Measurements from ENCODE around the gene RIN1. TPM values are rescaled to one million over a fixed set of nuclear protein-coding genes. Genes with fewer than 3 reads are reported as not detected.
"Not testable (repeated sequence)": the region's sequence is repeated elsewhere in the genome, so short reads cannot be mapped to it uniquely, and the experiment has no call there.

RIN1 gene
- total RNA-seq, 1 donor, result 4.8 TPM

GRCh38 chr11:66331542-66332370 lies 4.5 kb downstream of the RIN1 start:
- Histone ChIP-seq H3K4me3 (ENCODE audit: low read length) (no peak overlapping the region), H3K27me3 (ENCODE audit: insufficient read depth, low read length) (no peaks in the 10 kb centered on the region), H3K4me1 (ENCODE audit: insufficient read depth, low read length) (peaks cover 46% of the 10 kb centered on the region), H3K9me3 (ENCODE audit: low read depth, low read length) (no peaks in the 10 kb centered on the region)

GRCh38 chr11:66330931-66331330 lies 5.3 kb downstream of the RIN1 start:
- Histone ChIP-seq H3K9me3 (ENCODE audit: low read depth, low read length) (no peaks in the 10 kb centered on the region), H3K4me3 (ENCODE audit: low read length) (no peak overlapping the region), H3K4me1 (ENCODE audit: insufficient read depth, low read length) (peaks cover 44% of the 10 kb centered on the region), H3K27me3 (ENCODE audit: insufficient read depth, low read length) (no peaks in the 10 kb centered on the region)

- H3K9me3 ChIP-seq (ENCODE audit: low read depth, low read length), result no peaks in the 10 kb centered on the region
- H3K4me1 ChIP-seq (ENCODE audit: insufficient read depth, low read length), result peaks cover 33% of the 10 kb centered on the region
- H3K27me3 ChIP-seq (ENCODE audit: insufficient read depth, low read length), result no peaks in the 10 kb centered on the region
- no peak overlapping the region for H3K4me3 ChIP-seq (ENCODE audit: low read length)
Observed at GRCh38 chr11:66329165-66329673, 7.0 kb downstream of the RIN1 start.

GRCh38 chr11:66328302-66329144 lies 7.7 kb downstream of the RIN1 start:
- H3K9me3 ChIP-seq (ENCODE audit: low read depth, low read length), result no peaks in the 10 kb centered on the region
- no peaks in the 10 kb centered on the region for H3K27me3 ChIP-seq (ENCODE audit: insufficient read depth, low read length)
- no peak overlapping the region for H3K4me3 ChIP-seq (ENCODE audit: low read length)
- H3K4me1 ChIP-seq (ENCODE audit: insufficient read depth, low read length), result peaks cover 33% of the 10 kb centered on the region

- Histone ChIP-seq H3K4me3 (ENCODE audit: low read length) (no peak overlapping the region), H3K9me3 (ENCODE audit: low read depth, low read length) (no peaks in the 10 kb centered on the region), H3K27me3 (ENCODE audit: insufficient read depth, low read length) (no peaks in the 10 kb centered on the region), H3K4me1 (ENCODE audit: insufficient read depth, low read length) (peaks cover 33% of the 10 kb centered on the region)
Observed at GRCh38 chr11:66328031-66328301, 8.3 kb downstream of the RIN1 start.

GRCh38 chr11:66327171-66328030 lies 8.8 kb downstream of the RIN1 start:
- H3K9me3 ChIP-seq (ENCODE audit: low read depth, low read length), result no peaks in the 10 kb centered on the region
- H3K4me1 ChIP-seq (ENCODE audit: insufficient read depth, low read length), result peaks cover 33% of the 10 kb centered on the region
- H3K4me3 ChIP-seq (ENCODE audit: low read length), result no peak overlapping the region
- no peaks in the 10 kb centered on the region for H3K27me3 ChIP-seq (ENCODE audit: insufficient read depth, low read length)

GRCh38 chr11:66326261-66327111 lies 9.7 kb downstream of the RIN1 start:
- Histone ChIP-seq H3K4me3 (ENCODE audit: low read length) (no peak overlapping the region), H3K27me3 (ENCODE audit: insufficient read depth, low read length) (no peaks in the 10 kb centered on the region), H3K9me3 (ENCODE audit: low read depth, low read length) (no peaks in the 10 kb centered on the region), H3K4me1 (ENCODE audit: insufficient read depth, low read length) (peaks cover 33% of the 10 kb centered on the region)

- H3K27me3 ChIP-seq (ENCODE audit: insufficient read depth, low read length), result no peaks in the 10 kb centered on the region
- H3K4me3 ChIP-seq (ENCODE audit: low read length), result no peak overlapping the region
- peaks cover 33% of the 10 kb centered on the region for H3K4me1 ChIP-seq (ENCODE audit: insufficient read depth, low read length)
- no peaks in the 10 kb centered on the region for H3K9me3 ChIP-seq (ENCODE audit: low read depth, low read length)
Observed at GRCh38 chr11:66325263-66325671, 11.0 kb downstream of the RIN1 start.

- Histone ChIP-seq H3K4me3 (ENCODE audit: low read length) (no peak overlapping the region), H3K27me3 (ENCODE audit: insufficient read depth, low read length) (no peaks in the 10 kb centered on the region), H3K9me3 (ENCODE audit: low read depth, low read length) (no peaks in the 10 kb centered on the region), H3K4me1 (ENCODE audit: insufficient read depth, low read length) (peaks cover 33% of the 10 kb centered on the region)
Observed at GRCh38 chr11:66324664-66325063, 11.6 kb downstream of the RIN1 start.

- no peaks in the 10 kb centered on the region for H3K9me3 ChIP-seq (ENCODE audit: low read depth, low read length)
- H3K27me3 ChIP-seq (ENCODE audit: insufficient read depth, low read length), result no peaks in the 10 kb centered on the region
- peaks cover 36% of the 10 kb centered on the region for H3K4me1 ChIP-seq (ENCODE audit: insufficient read depth, low read length)
- H3K4me3 ChIP-seq (ENCODE audit: low read length), result no peak overlapping the region
Observed at GRCh38 chr11:66323684-66324083, 12.6 kb downstream of the RIN1 start.

GRCh38 chr11:66322732-66323427 lies 13.4 kb downstream of the RIN1 start:
- no peaks in the 10 kb centered on the region for H3K9me3 ChIP-seq (ENCODE audit: low read depth, low read length)
- H3K27me3 ChIP-seq (ENCODE audit: insufficient read depth, low read length), result no peaks in the 10 kb centered on the region
- peaks cover 36% of the 10 kb centered on the region for H3K4me1 ChIP-seq (ENCODE audit: insufficient read depth, low read length)
- H3K4me3 ChIP-seq (ENCODE audit: low read length), result no peak overlapping the region

GRCh38 chr11:66321606-66322005 lies 14.6 kb downstream of the RIN1 start:
- no peaks in the 10 kb centered on the region for H3K9me3 ChIP-seq (ENCODE audit: low read depth, low read length)
- peaks cover 32% of the 10 kb centered on the region for H3K4me1 ChIP-seq (ENCODE audit: insufficient read depth, low read length)
- no peak overlapping the region for H3K4me3 ChIP-seq (ENCODE audit: low read length)

GRCh38 chr11:66320748-66321147 lies 15.5 kb downstream of the RIN1 start:
- H3K9me3 ChIP-seq (ENCODE audit: low read depth, low read length); H3K27me3 ChIP-seq (ENCODE audit: insufficient read depth, low read length); H3K4me3 ChIP-seq (ENCODE audit: low read length): not testable (repeated sequence)
- peaks cover 26% of the 10 kb centered on the region for H3K4me1 ChIP-seq (ENCODE audit: insufficient read depth, low read length)

More at GRCh38 chr11:66321606-66322005, 14.6 kb downstream of the RIN1 start:
- no peaks in the 10 kb centered on the region for H3K27me3 ChIP-seq (ENCODE audit: insufficient read depth, low read length)

GRCh38 chr11:66320289-66320688 lies 15.9 kb downstream of the RIN1 start:
- not testable (repeated sequence) for H3K4me3 ChIP-seq (ENCODE audit: low read length); H3K9me3 ChIP-seq (ENCODE audit: low read depth, low read length); H3K27me3 ChIP-seq (ENCODE audit: insufficient read depth, low read length)
- H3K4me1 ChIP-seq (ENCODE audit: insufficient read depth, low read length), result peaks cover 25% of the 10 kb centered on the region

Measured in mononuclear cell (primary cell).